ENCODE data around the gene PIM1. TPM values are rescaled to one million over a fixed set of nuclear protein-coding genes. Genes with fewer than 3 reads are reported as not detected.

PIM1 gene
- total and polyA plus RNA-seq, 9 of the 15 experiments (the other 6 are each of a cell fraction or from before 2014, with no cell fraction given), result 19.0 to 789 (median 212) TPM

GRCh38 chr6:37175332-37176267 lies 5.6 kb downstream of the PIM1 start (continued):
- TF ChIP-seq CTCF (IDR thresholded peaks at IDR 0.05 in 2 of 3, conservative IDR thresholded peaks at IDR 0.05 in 1 of 3; ENCODE audit: insufficient read depth in 2 of 3, low read depth in 1 of 3, low read length in 3 of 3) (no peak), ZNF436 (CRISPR knock-in tag; IDR thresholded peaks at IDR 0.05) (peak; percentile 88), HIVEP1 (CRISPR knock-in tag; IDR thresholded peaks at IDR 0.05) (no peak), MYBL2 (IDR thresholded peaks at IDR 0.05; ENCODE audit: low read depth) (no peak), MYBL2 (CRISPR knock-in tag; IDR thresholded peaks at IDR 0.05; ENCODE audit: borderline replicate concordance) (no peak), ZNF23 (CRISPR knock-in tag; IDR thresholded peaks at IDR 0.05) (peak; percentile 83), TCF3 (CRISPR knock-in tag; IDR thresholded peaks at IDR 0.05) (no peak; the same call in 1 of the 2 replicates), ZNF785 (CRISPR knock-in tag; IDR thresholded peaks at IDR 0.05) (no peak), GTF2E2 (tag; IDR thresholded peaks at IDR 0.05) (peak; percentile 17; the same call in 1 of the 2 replicates), BCLAF1 (IDR thresholded peaks at IDR 0.05; ENCODE audit: borderline replicate concordance in 1 of 2, control insufficient read depth in 1 of 2, low read depth in 2 of 2, low read length in 1 of 2) (no peak), ZNF232 (CRISPR knock-in tag; IDR thresholded peaks at IDR 0.05) (no peak)
- TF ChIP-seq, protein P1, sequence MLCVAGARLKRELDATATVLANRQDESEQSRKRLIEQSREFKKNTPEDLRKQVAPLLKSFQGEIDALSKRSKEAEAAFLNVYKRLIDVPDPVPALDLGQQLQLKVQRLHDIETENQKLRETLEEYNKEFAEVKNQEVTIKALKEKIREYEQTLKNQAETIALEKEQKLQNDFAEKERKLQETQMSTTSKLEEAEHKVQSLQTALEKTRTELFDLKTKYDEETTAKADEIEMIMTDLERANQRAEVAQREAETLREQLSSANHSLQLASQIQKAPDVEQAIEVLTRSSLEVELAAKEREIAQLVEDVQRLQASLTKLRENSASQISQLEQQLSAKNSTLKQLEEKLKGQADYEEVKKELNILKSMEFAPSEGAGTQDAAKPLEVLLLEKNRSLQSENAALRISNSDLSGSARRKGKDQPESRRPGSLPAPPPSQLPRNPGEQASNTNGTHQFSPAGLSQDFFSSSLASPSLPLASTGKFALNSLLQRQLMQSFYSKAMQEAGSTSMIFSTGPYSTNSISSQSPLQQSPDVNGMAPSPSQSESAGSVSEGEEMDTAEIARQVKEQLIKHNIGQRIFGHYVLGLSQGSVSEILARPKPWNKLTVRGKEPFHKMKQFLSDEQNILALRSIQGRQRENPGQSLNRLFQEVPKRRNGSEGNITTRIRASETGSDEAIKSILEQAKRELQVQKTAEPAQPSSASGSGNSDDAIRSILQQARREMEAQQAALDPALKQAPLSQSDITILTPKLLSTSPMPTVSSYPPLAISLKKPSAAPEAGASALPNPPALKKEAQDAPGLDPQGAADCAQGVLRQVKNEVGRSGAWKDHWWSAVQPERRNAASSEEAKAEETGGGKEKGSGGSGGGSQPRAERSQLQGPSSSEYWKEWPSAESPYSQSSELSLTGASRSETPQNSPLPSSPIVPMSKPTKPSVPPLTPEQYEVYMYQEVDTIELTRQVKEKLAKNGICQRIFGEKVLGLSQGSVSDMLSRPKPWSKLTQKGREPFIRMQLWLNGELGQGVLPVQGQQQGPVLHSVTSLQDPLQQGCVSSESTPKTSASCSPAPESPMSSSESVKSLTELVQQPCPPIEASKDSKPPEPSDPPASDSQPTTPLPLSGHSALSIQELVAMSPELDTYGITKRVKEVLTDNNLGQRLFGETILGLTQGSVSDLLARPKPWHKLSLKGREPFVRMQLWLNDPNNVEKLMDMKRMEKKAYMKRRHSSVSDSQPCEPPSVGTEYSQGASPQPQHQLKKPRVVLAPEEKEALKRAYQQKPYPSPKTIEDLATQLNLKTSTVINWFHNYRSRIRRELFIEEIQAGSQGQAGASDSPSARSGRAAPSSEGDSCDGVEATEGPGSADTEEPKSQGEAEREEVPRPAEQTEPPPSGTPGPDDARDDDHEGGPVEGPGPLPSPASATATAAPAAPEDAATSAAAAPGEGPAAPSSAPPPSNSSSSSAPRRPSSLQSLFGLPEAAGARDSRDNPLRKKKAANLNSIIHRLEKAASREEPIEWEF (CRISPR knock-in tag; IDR thresholded peaks at IDR 0.05), result no peak
- TF ChIP-seq, protein P2, sequence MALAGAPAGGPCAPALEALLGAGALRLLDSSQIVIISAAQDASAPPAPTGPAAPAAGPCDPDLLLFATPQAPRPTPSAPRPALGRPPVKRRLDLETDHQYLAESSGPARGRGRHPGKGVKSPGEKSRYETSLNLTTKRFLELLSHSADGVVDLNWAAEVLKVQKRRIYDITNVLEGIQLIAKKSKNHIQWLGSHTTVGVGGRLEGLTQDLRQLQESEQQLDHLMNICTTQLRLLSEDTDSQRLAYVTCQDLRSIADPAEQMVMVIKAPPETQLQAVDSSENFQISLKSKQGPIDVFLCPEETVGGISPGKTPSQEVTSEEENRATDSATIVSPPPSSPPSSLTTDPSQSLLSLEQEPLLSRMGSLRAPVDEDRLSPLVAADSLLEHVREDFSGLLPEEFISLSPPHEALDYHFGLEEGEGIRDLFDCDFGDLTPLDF (CRISPR knock-in tag; IDR thresholded peaks at IDR 0.05), result peak; percentile 31; the same call in 1 of the 2 replicates
